Activated naive CD4-positive, alpha-beta T cell (primary cell): Measurements from ENCODE around the gene TREML4.
"Not testable (repeated sequence)": the region's sequence is repeated elsewhere in the genome, so short reads cannot be mapped to it uniquely, and the experiment has no call there.

Experiments
- DNase-seq, 4 experiments: peaks; one replicate each; lab custom pipeline; 2025; lab: John Stamatoyannopoulos, UW

The TREML4 gene, protein sequence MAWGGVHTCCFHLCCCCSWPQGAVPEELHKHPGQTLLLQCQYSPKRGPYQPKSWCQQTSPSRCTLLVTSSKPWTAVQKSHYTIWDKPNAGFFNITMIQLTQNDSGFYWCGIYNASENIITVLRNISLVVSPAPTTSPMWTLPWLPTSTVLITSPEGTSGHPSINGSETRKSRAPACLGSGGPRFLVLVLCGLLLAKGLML

GRCh38 chr6:41228096-41228495, at the start of gene TREML4:
Gene TREML4 (plus strand): TSS chr6:41228349. CDS start chr6:41228428, 79 bp downstream.
- DNase-seq: no peak

GRCh38 chr6:41179163-41179562, 49.0 kb upstream of the TREML4 start:
- DNase-seq: no peak

DNA sequence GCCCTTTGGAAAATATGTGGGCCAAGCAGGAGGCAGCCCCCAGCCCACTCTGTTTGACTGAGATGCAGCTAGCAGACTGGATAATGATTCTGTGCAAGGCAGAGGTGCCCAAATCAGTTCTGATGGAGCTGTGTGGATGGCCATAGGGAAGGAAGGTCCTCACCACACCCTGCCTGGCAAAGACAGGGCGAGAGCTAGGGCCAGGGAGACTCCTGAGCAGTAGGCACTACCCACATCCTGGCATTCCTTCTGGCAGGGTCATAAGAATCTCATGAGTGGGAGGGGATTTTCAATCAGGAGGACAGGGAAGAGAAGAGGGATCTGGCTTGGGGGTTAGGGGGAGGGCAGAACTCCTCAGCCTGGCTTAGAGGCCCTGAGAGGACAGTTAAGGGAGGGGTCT, 46.6 kb upstream of the TREML4 start:
- no peak for DNase-seq

GRCh38 chr6:41182069-41183034, 45.8 kb upstream of the TREML4 start:
- no peak for DNase-seq

DNA sequence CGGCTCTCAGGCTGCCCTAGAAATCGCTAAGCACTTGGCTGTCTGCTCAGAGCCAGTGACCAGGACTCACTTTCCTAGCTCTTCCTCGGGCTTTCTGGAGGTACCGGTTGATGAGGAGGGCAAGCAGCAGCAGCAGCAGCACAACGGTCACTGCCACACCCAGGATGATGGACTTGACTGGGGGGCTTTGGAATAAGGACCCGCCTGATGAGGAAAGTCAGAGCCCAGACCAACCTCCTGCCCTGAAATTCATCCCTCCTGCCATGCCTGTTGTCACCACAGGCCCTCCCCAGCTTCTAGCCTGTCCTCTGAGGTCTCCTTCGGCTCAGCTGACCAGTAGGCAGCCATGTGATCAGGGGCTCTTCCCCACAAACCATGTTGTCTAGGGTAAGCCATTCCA, 43.4 kb upstream of the TREML4 start:
- DNase-seq: no peak

DNA sequence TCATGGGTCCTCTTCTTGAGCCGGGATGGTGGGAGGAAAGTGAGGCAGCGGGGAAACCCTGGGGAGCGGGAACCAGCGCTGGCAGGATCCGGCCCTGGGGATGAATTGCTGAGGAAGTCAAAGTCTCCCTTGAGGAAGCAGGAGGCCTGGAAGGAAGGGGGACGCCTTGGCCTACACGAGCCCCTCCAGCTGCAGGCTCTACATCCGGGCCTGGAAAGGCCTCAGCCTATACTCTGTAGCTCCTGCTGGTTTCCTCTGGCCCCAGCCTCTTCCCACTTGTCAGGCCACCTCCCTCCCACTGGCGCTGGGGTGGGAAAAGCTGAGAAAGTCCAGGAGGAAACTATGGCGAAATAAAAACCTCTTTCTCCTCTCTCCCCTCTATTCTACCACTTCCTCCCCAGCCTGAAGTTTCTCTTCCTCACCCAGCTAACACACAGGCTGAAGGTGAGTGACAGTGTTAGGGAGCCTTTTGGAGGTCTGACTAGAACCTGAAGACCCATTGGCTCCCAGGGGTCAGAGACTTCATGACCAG, 42.1 kb upstream of the TREML4 start:
- no peak for DNase-seq

- DNase-seq: no peak
These were observed 39.9 kb upstream of the TREML4 start for GRCh38 chr6:41187924-41188886.

DNA sequence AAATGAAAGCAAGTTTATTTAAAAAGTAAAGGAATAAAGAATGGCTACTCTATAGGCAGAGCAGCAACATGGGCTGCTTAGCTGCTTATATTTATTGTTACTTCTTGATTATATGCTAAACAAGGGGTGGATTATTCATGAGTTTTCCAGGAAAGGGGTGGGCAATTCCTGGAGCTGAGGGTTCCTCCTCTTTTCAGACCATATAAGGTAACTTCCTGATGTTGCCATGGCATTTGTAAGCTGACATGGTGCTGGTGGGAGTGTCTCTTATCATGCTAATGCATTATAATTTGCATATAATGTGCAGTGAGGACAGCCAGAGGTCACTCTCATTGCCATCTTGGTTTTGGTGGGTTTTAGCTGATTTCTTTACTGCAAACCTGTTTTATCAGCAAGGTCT, 39.1 kb upstream of the TREML4 start:
- DNase-seq: not testable (repeated sequence)

GRCh38 chr6:41189967-41190366, 38.2 kb upstream of the TREML4 start:
- DNase-seq: no peak

DNA sequence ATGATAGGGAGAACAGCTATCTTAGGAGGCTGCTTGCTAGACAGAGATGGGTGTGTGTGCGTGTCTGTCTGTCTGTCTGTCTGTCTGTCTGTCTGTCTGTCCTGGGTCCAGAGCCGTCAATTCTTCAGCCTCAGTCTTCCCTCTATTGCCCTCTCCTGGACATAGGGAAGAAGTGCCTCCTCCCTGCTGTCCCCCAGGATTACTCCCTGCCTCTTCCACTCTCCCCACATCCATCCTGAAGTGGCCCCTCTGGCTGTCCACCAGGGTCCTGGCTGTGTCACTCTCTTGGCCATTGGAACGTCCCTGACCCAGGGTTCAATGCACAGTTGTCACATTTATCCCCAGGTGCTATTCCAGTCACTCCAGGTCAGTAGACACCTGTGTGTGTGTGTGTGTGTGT, 37.4 kb upstream of the TREML4 start:
- no peak for DNase-seq

- DNase-seq: peak in 1 of 4 experiments; percentile 32
These were observed 36.6 kb upstream of the TREML4 start for GRCh38 chr6:41191569-41191968.

- DNase-seq: no peak
These were observed 34.9 kb upstream of the TREML4 start for GRCh38 chr6:41193171-41193734.

DNA sequence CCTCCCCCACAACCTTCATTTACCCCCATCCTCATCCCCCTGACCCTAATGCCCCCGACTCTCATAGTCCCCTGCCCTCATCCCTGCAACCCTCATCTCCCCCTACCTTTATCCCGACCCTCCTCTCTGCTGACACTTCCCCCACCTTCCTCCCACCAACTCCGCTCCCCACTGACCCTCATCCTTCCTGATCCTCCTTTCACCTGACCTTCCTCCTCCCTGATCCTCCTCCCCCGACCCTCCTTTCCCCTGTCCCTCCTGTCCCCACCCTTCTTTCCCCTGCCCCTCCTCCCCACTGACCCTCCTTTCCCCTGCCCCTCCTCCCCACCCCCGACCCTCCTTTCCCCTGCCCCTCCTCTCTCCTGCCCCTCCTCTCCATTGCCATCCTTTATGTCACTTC, 34.3 kb upstream of the TREML4 start:
- no peak for DNase-seq

DNA sequence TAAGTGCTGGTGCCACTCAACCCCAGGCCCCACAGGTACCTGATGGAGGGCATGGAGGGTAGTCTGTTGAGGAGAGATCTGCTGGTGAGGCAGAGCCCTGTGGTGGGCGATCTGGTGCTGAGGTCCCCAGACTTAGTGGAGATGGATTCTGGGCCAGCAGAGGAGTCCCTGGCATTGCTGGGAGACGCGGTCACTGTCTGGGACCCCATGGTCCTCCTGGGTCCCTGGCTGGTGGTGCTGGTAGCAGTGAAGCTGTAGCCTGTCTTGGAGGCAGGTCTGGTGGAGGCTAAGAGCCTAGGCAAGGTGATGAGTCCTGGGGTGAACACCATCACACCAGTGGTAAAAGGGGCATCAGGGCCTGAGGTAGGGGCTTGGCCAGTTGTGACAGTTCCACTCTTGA, 33.8 kb upstream of the TREML4 start:
- no peak for DNase-seq

DNA sequence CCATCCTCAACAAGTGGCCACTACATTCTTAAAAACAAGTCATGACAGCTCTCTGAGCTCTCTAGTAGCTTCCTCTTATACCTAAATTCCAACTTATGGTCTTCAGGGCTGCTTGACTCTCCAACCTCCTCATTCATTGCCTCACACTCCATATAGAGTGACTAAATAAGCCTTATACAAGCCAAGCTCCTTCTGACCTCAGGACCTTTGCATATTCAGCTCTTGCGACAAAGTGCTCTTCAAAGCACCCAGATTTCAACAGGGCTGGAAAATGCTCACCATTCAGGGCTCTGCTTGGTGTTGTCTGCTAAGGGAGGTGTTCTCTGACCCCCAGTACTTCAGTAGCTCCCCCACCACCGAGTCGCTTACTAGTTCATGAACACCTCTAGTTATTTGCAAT, 30.9 kb upstream of the TREML4 start:
- no peak for DNase-seq

DNA sequence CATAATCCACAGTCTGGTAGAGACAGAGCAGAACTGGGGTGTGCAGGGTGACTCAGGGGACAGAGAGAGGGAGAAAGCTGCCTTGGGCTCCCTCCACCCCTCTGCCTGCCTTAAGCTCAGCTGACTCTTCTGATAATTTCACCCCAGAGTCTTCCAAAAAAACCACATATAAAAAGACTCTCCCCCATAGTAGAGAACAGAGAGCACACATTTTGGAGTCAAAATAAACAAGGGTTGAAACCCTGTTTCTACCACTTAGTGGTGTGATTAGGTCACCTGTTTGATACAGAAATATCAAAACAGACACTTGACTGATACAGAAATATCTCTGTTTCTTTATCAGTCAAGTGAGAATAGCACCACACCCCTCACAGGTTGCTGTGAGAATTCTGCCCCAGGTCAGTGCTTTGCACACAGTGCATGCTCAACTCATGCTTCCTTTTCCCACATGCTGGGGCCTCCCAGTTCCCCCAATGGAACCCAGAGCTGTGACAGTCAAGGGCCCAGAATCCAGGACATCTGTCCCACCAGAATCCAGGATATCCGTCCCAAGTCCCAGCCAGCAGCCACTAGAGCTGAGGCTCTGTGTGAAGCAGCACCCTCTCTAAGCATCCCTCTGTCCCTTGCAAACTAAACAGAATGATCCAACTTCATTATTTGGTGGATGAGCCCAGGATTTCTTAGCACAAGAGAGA, 28.4 kb upstream of the TREML4 start:
- no peak for DNase-seq

DNA sequence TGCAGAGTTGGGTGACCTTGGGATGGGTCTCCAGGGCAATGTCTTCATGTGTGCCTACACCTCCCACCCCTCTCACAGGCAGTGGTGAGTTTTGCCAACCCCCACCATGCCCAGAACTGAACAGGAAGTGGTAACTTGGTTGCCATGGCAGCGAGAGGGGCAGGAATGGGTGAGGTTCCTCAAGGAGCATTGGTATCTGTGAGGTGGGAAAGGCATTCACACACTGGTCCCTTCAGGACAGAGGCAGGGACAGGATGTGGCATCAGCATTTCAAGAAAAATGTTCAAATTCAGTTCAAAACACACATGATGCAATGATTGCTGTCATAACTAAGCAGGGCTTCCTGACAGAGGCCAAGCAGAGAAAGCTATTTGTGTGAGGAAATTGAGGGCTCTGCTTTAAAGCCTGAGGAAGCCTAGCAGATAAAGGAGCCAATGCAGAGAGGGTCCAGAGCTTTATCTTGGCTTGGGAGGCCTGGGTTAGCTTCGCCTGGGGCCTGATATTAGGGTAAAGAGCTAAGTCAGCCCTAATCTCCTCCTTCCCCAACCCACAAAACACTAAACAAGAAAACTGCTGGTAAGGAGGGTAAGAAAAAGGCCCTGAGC, 27.8 kb upstream of the TREML4 start:
- peak in 2 of 4 experiments; percentile 31 to 32 for DNase-seq

GRCh38 chr6:41200901-41201763, 27.0 kb upstream of the TREML4 start, which contains the start of gene TREML2:
Gene TREML2 (minus strand): TSS chr6:41201149. CDS start chr6:41201008, 141 bp downstream.
- no peak for DNase-seq

DNA sequence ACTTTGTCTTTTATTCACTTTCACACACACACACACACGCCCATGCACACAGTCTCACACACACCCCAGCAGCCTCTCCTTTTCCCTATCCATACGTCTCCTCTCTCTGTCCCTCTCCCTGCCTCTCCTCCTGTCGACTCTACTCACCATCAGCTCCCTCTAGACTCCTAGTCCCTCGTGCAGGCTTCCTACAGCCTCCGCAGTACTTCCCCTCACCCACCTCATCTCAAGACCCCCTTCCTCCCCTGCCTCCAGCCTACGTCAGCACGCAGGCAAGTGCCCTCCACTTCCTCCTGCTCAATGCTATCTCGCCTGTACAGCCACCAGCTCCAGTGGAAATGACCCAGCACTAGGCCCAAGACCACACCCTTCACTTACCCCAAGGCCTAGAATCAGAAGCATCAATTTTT, 26.4 kb upstream of the TREML4 start:
- no peak for DNase-seq
